GM21515 (cell line): ENCODE results near the gene LACTB.
A peak's percentile ranks its signal among the peaks of the same experiment; 100 is the strongest.

Experiments used
- ATAC-seq: cut with Tn5 transposase; IDR thresholded peaks from one replicate; pipeline ENCODE4 v1.9.1; 2021; ENCODE audit not compliant: unreplicated experiment

LACTB gene

GRCh38 chr15:63122002-63122875 is 578 bp downstream of the LACTB start:
- ATAC-seq, result peak; percentile 85

- ATAC-seq, result no peak
Measured at GRCh38 chr15:63124506-63124905, 2.8 kb downstream of the LACTB start.

- ATAC-seq, result no peak
Measured at GRCh38 chr15:63126726-63127125, 5.1 kb downstream of the LACTB start.

GRCh38 chr15:63133786-63134185 is 12.1 kb downstream of the LACTB start:
- ATAC-seq, result no peak

GRCh38 chr15:63134245-63134985 is 12.8 kb downstream of the LACTB start:
- no peak for ATAC-seq

- no peak for ATAC-seq
Measured at GRCh38 chr15:63135281-63135680, 13.6 kb downstream of the LACTB start.

- ATAC-seq, result no peak
Measured at GRCh38 chr15:63135804-63136203, 14.1 kb downstream of the LACTB start.

GRCh38 chr15:63136742-63137141 is 15.1 kb downstream of the LACTB start:
- no peak for ATAC-seq

- no peak for ATAC-seq
Measured at GRCh38 chr15:63140936-63141335, 19.3 kb downstream of the LACTB start.

GRCh38 chr15:63145426-63145825 is 23.8 kb downstream of the LACTB start:
- no peak for ATAC-seq

- ATAC-seq, result no peak
Measured at GRCh38 chr15:63146684-63147083, 25.0 kb downstream of the LACTB start.

GRCh38 chr15:63151665-63152064 is 30.0 kb downstream of the LACTB start:
- no peak for ATAC-seq

GRCh38 chr15:63155486-63155885 is 33.8 kb downstream of the LACTB start:
- ATAC-seq, result no peak

GRCh38 chr15:63156086-63156710 is 34.5 kb downstream of the LACTB start:
- ATAC-seq, result no peak

- no peak for ATAC-seq
Measured at GRCh38 chr15:63156755-63157117, 35.1 kb downstream of the LACTB start.

- ATAC-seq, result peak; percentile 83
Measured at GRCh38 chr15:63157118-63157843, 35.6 kb downstream of the LACTB start, which contains the start of gene RPS27L. Gene RPS27L (minus strand): TSS chr15:63157477. CDS start chr15:63157405, 72 bp downstream.

- ATAC-seq, result peak; percentile 23
Measured at GRCh38 chr15:63157891-63158431, 36.3 kb downstream of the LACTB start.

- no peak for ATAC-seq
Measured at GRCh38 chr15:63160638-63161037, 39.0 kb downstream of the LACTB start.

GRCh38 chr15:63163217-63163616 is 41.6 kb downstream of the LACTB start:
- no peak for ATAC-seq

- ATAC-seq, result no peak
Measured at GRCh38 chr15:63165166-63165859, 43.7 kb downstream of the LACTB start.
